GM06990 (cell line): ENCODE measurements around the gene PLCG2.

Source experiments
- DNase-seq: peaks from one replicate; pipeline ENCODE4 v3.0.0-alpha.2; 2011; ENCODE audit not compliant: insufficient read length; ENCODE audit errors: extremely low read depth
- H3K27me3 ChIP-seq: replicated peaks from 2 replicates; pipeline ENCODE4 v1.6.0; 2011; ENCODE audit warnings: low read length; ENCODE audit not compliant: control insufficient read depth, insufficient read depth
- H3K36me3 ChIP-seq: 2 replicates; pipeline ENCODE4 v1.5.1; 2011; ENCODE audit warnings: low read length; ENCODE audit not compliant: control insufficient read depth, insufficient read depth
- H3K4me3 ChIP-seq: replicated peaks from 2 replicates; pipeline ENCODE4 v1.5.1; 2011; ENCODE audit warnings: low read depth, mild to moderate bottlenecking, control low read depth, low read length
- TF ChIP-seq, protein P1 (sequence below): IDR thresholded peaks from 2 replicates; pipeline ENCODE4 v1.5.1; 2011; ENCODE audit warnings: low read length, control low read depth, mild to moderate bottlenecking, inconsistent platforms; ENCODE audit not compliant: insufficient read depth, poor library complexity, severe bottlenecking

Gene PLCG2

GRCh38 chr16:81936209-81937000 is 157.3 kb downstream of the PLCG2 start:
- no peaks in the 10 kb centered on the region for H3K27me3 ChIP-seq
- peaks cover 67% of the 10 kb centered on the region for H3K36me3 ChIP-seq
- no peak for DNase-seq
- H3K4me3 ChIP-seq = no peak overlapping the region
- TF ChIP-seq, protein P1, sequence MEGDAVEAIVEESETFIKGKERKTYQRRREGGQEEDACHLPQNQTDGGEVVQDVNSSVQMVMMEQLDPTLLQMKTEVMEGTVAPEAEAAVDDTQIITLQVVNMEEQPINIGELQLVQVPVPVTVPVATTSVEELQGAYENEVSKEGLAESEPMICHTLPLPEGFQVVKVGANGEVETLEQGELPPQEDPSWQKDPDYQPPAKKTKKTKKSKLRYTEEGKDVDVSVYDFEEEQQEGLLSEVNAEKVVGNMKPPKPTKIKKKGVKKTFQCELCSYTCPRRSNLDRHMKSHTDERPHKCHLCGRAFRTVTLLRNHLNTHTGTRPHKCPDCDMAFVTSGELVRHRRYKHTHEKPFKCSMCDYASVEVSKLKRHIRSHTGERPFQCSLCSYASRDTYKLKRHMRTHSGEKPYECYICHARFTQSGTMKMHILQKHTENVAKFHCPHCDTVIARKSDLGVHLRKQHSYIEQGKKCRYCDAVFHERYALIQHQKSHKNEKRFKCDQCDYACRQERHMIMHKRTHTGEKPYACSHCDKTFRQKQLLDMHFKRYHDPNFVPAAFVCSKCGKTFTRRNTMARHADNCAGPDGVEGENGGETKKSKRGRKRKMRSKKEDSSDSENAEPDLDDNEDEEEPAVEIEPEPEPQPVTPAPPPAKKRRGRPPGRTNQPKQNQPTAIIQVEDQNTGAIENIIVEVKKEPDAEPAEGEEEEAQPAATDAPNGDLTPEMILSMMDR = no peak

DNA sequence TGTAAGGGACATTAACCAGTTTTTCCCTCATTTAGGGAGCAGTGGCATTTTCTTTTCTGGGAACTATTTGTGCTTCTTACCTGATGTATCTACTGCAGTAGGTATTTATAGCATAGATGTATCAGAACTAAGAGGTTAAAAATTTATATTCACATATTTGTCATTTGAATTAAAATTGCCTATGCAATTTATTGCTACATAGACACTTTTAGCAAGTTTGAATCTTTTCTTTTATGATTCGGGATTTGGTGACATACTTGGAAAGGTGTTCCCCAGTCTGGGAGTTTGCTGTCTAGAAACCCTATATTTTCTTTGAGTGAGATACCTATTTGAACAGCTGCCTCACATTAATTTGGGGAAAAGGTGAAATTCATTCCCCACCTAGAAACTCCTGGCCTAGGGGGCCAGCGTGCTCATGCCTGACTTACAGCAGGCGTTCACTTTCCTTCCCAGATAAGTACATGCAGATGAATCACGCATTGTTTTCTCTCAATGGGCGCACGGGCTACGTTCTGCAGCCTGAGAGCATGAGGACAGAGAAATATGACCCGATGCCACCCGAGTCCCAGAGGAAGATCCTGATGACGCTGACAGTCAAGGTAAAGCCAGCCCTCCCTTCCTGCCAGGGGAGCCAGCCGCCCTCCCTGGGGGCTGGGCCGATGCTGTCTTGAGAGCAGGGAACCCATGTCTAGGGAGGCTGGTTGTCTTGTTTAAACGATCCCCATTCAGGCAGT is 158.4 kb downstream of the PLCG2 start:
- TF ChIP-seq, protein P1 = no peak
- no peak overlapping the region for H3K4me3 ChIP-seq
- no peaks in the 10 kb centered on the region for H3K27me3 ChIP-seq
- no peak for DNase-seq
- peaks cover 62% of the 10 kb centered on the region for H3K36me3 ChIP-seq

GRCh38 chr16:81938326-81939163 is 159.5 kb downstream of the PLCG2 start:
- Histone ChIP-seq H3K4me3 (no peak overlapping the region), H3K36me3 (peaks cover 65% of the 10 kb centered on the region), H3K27me3 (no peaks in the 10 kb centered on the region)
- no peak for DNase-seq
- TF ChIP-seq, protein P1 = no peak

DNA sequence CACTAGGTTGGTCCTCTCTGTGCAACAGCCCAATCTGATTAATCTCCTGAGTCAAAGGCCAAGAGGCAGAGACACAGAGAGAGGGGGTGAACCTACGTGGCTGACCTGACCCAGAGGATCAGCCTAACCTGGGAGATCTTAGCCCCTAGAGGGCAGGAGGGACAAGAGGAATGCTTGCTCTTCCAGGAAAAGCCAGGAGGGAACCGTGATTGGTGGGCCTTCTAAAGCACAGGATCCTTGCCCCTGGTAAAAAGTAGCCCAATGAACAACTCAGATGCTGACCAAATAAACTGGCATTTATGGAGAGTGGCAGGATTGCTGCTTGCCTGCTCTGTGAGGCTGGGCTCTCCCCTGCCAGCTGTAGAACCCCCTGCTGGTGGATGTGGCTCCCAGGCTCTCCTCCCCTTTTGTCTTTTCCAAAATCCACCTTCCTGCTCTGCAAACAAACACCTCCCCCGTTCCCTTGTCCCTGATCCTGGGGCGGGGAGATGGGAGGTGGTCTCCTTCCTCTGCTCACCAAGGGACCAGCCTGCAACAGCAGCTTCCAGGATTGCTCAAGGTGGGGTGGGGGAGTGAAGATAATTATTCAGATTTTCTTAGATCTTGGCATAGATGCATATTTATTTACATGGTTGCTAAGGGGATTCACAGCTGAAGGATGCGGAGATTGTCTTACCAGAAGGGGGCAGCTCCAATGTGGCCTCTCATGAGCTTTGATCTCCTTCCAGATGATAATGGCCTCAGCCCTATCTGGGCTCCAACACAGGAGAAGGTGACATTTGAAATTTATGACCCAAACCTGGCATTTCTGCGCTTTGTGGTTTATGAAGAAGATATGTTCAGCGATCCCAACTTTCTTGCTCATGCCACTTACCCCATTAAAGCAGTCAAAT is 160.3 kb downstream of the PLCG2 start:
- DNase-seq = no peak
- no peak overlapping the region for H3K4me3 ChIP-seq
- no peaks in the 10 kb centered on the region for H3K27me3 ChIP-seq
- TF ChIP-seq, protein P1 = no peak
- peaks cover 58% of the 10 kb centered on the region for H3K36me3 ChIP-seq
